GM06990 (cell line): ENCODE measurements around the gene TMEM98.

Source experiments
- DNase-seq: peaks from one replicate; pipeline ENCODE4 v3.0.0-alpha.2; 2011; ENCODE audit not compliant: insufficient read length; ENCODE audit errors: extremely low read depth
- H3K27me3 ChIP-seq: replicated peaks from 2 replicates; pipeline ENCODE4 v1.6.0; 2011; ENCODE audit warnings: low read length; ENCODE audit not compliant: control insufficient read depth, insufficient read depth
- H3K36me3 ChIP-seq: 2 replicates; pipeline ENCODE4 v1.5.1; 2011; ENCODE audit warnings: low read length; ENCODE audit not compliant: control insufficient read depth, insufficient read depth
- H3K4me3 ChIP-seq: replicated peaks from 2 replicates; pipeline ENCODE4 v1.5.1; 2011; ENCODE audit warnings: low read depth, mild to moderate bottlenecking, control low read depth, low read length
- TF ChIP-seq, protein P1 (sequence below): IDR thresholded peaks from 2 replicates; pipeline ENCODE4 v1.5.1; 2011; ENCODE audit warnings: low read length, control low read depth, mild to moderate bottlenecking, inconsistent platforms; ENCODE audit not compliant: insufficient read depth, poor library complexity, severe bottlenecking

The TMEM98 gene

DNA sequence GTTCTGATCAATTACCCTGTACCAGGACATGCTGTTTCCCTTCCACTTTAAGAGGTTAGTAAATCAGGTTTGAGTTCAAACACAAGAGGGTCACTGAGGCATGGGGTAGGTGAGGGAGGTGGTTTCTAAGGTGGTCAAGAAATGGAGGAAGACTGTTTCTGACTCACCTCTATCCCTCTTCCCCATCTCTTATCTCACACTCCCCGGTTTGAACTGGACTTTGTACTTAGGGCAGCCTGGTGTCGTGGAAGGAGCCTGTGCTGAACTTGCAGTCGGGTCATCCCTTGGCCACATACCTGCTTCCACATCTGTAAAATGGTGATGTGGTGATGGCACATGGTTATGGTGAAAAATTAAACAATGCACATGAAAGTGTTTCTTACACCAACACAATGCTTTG is 17.2 kb upstream of the TMEM98 start:
- DNase-seq = no peak

GRCh38 chr17:32912218-32912897 is 15.6 kb upstream of the TMEM98 start:
- Histone ChIP-seq H3K4me3 (no peak overlapping the region), H3K36me3 (no peaks in the 10 kb centered on the region), H3K27me3 (no peaks in the 10 kb centered on the region; the same call in none of the 2 replicates)
- DNase-seq = no peak
- TF ChIP-seq, protein P1, sequence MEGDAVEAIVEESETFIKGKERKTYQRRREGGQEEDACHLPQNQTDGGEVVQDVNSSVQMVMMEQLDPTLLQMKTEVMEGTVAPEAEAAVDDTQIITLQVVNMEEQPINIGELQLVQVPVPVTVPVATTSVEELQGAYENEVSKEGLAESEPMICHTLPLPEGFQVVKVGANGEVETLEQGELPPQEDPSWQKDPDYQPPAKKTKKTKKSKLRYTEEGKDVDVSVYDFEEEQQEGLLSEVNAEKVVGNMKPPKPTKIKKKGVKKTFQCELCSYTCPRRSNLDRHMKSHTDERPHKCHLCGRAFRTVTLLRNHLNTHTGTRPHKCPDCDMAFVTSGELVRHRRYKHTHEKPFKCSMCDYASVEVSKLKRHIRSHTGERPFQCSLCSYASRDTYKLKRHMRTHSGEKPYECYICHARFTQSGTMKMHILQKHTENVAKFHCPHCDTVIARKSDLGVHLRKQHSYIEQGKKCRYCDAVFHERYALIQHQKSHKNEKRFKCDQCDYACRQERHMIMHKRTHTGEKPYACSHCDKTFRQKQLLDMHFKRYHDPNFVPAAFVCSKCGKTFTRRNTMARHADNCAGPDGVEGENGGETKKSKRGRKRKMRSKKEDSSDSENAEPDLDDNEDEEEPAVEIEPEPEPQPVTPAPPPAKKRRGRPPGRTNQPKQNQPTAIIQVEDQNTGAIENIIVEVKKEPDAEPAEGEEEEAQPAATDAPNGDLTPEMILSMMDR = no peak

More for the DNA sequence above, 17.2 kb upstream of the TMEM98 start:
- Histone ChIP-seq H3K4me3 (no peak overlapping the region), H3K36me3 (no peaks in the 10 kb centered on the region), H3K27me3 (no peaks in the 10 kb centered on the region; the same call in none of the 2 replicates)
- TF ChIP-seq, protein P1 = no peak

DNA sequence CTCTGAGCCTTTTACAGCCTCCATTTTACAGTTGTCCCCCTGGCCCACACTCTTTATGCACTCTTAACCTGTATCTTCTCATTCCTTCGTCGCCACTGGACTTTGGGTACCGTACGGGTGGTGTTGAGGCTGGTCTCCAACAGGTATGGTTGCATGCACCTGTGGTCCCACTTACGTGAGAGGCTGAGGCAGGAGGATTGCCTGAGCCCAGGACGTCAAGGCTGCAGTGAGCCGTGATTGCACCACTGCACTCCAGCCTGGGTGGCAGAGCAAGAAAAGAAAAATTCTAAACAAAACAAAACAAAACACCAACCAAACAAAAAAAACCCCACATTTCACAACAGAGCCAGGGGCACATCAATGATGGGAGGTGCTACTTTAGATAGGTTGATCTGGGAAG is 14.4 kb upstream of the TMEM98 start:
- no peak for DNase-seq
- H3K4me3 ChIP-seq = no peak overlapping the region
- H3K36me3 ChIP-seq = no peaks in the 10 kb centered on the region
- H3K27me3 ChIP-seq = no peaks in the 10 kb centered on the region; the same call in none of the 2 replicates
- TF ChIP-seq, protein P1 = no peak

- DNase-seq = no peak
- H3K4me3 ChIP-seq = no peak overlapping the region
- H3K27me3 ChIP-seq = no peaks in the 10 kb centered on the region; the same call in none of the 2 replicates
- no peaks in the 10 kb centered on the region for H3K36me3 ChIP-seq
- TF ChIP-seq, protein P1 = no peak
Observed at GRCh38 chr17:32914181-32914580, 13.8 kb upstream of the TMEM98 start.

DNA sequence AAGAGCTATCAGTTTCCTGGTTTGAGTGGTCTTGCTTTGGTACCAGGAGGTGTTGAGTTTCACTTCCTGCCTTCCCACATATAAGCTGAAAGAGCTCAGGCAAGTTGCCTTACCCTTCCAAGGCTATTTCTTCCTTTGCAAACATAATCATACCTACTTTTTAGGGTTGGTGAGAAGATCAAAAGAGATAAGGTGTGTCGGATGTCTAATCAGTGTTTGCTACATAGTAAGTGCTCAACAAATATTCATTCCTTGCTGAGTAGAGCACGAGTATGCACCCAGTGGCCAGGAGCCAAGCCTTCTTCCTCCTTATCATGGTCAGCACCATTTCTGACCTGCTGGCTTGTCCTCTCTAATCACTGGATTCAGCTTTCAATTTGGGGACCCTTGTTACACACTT is 12.7 kb upstream of the TMEM98 start:
- TF ChIP-seq, protein P1 = no peak
- no peaks in the 10 kb centered on the region for H3K36me3 ChIP-seq
- no peak for DNase-seq
- H3K27me3 ChIP-seq = no peaks in the 10 kb centered on the region; the same call in none of the 2 replicates
- H3K4me3 ChIP-seq = no peak overlapping the region
